Ecto neural progenitor cell (in vitro differentiated cells): Measurements from ENCODE around the gene ACACB.

Experiments used
- DNase-seq: peaks from one replicate; pipeline ENCODE4 v3.0.0-alpha.2; 2018; ENCODE audit warnings: low spot score

Gene ACACB

DNA sequence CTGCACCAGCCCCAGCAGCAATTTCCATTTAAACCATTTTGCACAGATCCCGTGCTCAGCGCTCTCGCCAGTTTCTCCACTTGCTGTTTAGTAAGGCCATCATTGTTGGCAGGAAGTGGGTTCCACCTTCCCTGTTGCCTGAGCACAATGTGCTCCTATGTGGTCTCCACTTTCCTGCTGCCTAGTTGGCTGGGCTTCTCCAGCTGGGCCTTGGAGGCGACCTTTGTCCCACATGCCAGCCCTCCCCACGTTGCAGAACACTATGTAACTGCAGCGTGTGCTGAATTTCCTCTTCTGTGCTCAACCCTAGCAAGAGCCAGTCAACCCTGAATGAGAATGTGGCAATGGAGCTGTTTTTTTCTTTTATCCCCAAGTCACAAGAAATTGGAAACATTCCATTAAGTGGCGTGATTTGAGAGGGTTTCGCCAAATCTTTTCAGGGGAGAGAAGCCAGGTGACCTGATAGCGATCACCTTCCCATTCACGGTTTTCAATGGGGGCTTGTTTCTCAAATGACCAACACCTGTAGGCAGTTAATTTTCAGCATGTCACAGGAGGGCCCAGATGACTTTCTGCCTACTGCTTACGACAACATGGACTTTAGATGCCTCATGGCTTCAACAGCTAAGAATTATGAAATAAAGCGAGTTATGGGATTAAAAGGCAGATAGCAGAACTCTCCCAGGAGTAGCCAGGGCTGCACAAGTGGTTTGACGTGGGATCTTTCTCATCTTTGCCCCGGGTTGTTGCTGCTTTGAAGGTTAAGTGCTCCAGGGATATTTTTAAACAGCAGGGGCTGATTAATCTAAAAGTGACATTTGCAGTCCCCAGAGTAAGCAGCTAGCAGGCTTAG, at the start of gene ACACB:
TSS of gene ACACB (plus strand) at position 830 of the 853 bp plus-strand sequence. CDS start 22,819 bp downstream, outside the sequence.
- no peak for DNase-seq

DNA sequence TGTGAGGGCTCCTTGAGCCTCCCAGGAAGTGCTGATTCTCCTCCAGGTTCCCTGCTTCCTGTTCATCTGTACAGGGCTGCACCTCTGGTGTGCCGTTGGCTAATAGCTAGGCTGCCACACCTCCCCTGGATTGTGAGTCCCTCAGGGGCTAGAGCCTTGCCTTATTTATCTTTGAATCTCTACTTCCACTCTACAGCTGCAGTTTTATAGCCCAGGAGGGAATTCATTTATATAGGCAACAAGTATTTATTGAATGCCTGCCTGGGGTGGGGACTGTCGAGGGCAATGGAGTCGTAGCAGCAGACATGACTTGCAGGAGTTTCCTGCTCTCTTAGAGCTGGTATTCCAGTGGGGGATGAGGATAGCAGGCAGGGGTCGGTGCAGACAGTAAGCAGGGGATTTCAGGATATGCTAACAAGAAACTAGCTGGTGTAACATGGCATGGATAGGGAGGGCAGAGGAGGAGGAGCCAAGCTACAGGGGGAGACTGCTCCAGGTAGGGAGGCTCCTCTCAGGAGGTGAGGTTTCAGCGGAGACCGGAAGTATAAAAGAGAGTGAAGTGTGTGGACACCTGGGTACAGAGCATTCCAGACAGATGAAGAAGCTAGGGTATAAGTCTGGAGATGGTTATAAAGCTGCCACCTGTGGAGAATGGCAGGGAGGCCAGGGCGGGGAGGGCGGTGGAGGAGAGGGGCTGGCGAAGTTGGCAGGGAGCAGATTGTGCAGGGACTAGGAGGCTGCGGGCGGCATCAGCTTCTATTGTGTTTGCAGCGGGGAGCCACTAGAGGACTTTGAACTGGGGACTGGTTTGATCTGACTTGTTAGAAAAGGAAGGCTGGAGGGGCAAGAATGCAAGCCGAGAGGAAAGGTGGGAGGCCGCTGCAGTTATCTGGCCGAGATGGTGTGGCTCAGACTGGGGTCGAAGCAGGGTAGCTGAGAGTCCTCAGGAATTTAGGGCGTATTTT, 46.8 kb upstream of the ACACB start:
- peak; percentile 80 for DNase-seq

DNA sequence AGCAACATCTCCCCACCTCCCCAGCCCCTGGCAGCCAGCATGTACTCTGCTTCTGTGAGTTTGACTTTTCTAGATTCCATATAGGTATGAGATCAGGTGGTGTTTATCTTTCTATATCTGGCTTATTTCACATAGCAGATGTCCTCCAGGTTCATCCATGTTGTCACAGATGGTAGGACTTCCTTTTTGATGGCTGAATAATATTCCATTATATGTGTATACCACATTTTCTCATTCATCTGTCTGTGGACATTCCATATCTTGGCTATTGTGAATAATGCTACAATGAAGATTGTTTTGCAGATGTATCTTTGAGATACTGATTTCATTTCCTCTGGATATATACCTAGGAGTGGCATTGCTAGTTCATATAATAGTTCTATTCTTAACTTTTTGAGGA, 41.5 kb upstream of the ACACB start:
- DNase-seq: no peak

DNA sequence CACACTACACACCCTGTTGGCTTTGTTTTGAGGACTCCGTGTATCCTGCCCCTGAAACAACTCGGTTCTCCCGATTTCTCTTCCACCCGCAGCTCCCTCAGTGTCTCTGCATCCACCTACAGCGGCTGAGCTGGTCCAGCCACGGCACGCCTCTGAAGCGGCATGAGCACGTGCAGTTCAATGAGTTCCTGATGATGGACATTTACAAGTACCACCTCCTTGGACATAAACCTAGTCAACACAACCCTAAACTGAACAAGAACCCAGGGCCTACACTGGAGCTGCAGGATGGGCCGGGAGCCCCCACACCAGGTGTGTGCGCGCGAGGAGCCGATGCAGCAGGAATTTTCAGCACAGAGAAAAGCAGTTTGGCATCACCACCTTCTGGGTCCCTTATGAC, 33.6 kb upstream of the ACACB start:
- no peak for DNase-seq

GRCh38 chr12:109084425-109084824, 32.0 kb upstream of the ACACB start:
- DNase-seq: no peak

DNA sequence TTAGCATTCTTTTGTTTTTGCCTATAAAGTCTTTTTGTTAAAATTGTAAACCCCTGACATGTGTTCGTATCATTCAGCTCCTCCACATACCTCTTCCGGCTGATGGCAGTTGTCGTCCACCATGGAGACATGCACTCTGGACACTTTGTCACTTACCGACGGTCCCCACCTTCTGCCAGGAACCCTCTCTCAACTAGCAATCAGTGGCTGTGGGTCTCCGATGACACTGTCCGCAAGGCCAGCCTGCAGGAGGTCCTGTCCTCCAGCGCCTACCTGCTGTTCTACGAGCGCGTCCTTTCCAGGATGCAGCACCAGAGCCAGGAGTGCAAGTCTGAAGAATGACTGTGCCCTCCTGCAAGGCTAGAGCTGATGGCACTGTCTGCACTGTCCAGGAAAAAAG, 30.8 kb upstream of the ACACB start:
- peak; percentile 36 for DNase-seq

GRCh38 chr12:109087250-109087649, 29.1 kb upstream of the ACACB start:
- DNase-seq: peak; percentile 23

DNA sequence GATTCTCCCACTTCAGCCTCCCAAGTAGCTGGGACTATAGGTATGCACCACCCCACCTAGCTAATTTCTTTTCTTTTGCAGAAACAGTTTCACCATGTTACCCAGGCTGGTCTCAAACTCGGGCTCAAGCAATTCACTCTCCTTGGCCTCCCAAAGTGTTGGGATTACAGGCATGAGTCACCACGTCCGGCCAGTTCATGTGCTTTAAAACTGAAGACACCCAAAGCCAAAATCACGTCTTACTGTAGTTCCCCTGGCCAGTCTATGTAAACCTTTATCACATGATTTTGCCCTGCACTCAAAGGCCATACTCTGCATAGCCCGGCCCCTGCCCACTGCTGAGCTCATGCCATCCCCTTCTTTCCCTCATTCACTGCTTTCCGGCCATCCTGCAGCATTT, 27.6 kb upstream of the ACACB start:
- no peak for DNase-seq

DNA sequence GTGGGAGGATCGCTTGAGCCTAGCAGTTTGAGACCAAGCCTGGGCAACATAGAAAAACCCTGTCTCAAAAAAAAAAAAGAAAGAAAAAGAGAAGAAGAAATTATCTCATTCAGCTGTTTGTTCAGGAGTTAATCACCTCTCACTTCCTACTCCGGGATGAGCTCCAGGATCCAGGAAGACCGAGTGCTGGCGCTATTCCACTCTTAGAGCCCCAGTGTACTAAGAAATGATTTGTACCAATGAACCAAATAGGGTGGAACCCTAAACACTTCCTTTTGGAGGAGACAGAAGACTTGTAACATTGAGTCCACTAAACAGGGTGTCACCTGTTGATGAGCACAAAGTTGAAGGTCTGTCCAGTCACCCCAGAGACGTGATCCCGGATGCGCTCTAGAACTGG, 26.7 kb upstream of the ACACB start:
- no peak for DNase-seq

DNA sequence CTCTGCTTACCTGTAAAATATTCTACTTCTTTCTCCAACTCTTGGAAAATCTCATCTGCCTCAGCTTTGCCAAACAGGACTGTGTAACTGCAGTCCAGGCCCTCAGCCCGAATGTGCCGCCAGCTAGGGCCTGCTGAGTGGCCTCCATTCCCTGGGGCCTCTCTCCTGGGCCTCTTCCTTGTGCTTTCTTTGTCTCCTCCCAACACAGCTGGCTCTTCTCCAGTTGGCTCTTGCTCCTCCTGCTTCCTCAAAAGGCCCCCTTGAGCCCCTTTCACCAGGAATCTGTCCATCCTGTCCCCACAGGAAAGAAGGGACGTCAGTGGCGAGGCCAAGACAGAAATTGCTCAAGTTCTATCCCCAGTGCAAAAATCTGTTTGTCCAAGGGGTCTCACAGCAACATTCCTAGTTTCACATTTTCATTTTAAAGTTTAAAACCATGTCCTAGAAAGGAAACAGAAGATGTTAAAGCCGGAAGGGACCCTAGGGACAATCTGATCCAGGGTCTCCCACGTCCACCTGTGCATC, 23.8 kb upstream of the ACACB start:
- peak; percentile 40 for DNase-seq

- DNase-seq: peak; percentile 96
These were observed 23.1 kb upstream of the ACACB start, which contains the start of gene ALKBH2 for GRCh38 chr12:109093022-109093918. ALKBH2 (minus strand) TSS chr12:109093472; CDS start chr12:109092786, 686 bp downstream.

DNA sequence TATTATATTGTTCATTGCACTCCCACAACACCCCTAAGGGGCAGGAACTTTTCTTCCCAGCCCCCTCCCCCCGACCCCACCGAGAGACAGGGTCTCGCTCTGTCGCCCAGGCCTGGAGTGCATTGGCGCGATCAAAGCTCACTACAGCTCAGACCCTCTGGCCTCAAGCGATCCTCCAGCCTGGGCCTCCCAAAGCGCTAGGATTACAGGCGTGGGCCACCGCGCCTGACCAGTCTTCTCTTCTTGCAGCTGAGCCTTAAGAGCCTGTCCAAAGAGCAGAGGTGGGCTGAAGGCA, 19.3 kb upstream of the ACACB start:
- no peak for DNase-seq

DNA sequence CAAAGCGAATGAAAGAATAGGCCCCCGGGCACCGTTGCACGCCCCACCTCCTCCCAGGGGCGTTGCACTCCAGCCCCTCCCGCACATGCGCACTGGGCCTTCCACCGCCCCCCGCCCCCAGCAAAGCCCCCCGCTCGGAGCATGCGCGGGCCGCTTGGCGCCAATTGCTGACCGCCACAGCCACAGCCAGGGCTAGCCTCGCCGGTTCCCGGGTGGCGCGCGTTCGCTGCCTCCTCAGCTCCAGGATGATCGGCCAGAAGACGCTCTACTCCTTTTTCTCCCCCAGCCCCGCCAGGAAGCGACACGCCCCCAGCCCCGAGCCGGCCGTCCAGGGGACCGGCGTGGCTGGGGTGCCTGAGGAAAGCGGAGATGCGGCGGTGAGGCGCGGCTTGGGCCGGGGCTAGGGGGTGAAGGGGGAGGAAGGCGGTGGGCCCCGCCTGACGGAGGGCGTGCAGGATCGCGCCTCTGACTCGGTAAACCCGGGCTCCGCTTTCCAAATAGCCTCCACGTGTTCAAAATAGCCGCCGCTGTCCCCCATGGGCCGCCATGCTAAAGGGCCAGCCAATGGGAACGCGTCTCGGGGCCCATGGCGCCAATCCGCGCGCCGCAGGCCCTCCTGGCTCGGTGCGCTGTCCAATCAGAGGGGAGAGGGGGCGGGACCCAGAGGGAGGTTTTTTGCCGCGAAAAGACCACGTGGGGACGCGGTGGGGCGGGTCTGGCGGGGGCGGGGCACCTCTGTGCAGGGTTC, 18.8 kb upstream of the ACACB start, which contains the start of gene UNG:
TSS of gene UNG (plus strand) at position 163 of the 748 bp plus-strand sequence. CDS start at position 246, 83 bp downstream.
- DNase-seq: peak; percentile 99

DNA sequence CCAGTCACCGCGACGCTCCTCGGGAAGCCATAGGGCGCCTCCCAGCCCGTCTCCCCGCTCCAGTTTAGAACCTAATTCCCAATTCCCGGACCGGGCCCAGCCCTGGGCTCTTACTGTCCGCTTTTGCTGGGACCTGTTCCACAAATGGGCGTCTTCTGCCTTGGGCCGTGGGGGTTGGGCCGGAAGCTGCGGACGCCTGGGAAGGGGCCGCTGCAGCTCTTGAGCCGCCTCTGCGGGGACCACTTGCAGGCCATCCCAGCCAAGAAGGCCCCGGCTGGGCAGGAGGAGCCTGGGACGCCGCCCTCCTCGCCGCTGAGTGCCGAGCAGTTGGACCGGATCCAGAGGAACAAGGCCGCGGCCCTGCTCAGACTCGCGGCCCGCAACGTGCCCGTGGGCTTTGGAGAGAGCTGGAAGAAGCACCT, 18.2 kb upstream of the ACACB start:
- no peak for DNase-seq

DNA sequence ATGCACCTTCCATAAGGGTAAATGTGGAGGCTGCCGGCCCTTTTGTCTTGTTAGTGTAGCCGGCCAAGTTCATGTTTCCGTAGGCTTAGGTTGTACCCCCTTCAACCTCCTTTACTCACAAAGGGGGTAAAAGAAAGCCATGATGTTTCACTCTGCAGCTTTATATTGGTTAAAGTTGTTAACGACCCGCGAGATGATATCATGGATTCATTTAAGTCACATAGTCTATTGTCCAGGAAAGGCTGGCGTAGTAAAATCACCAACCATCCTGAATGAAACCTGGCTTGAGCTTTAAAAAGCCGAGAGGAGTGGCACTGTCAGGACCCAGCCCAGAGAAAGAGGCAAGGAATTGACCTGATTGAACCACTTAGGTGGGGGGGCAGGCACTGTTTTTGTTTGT, 17.7 kb upstream of the ACACB start:
- DNase-seq: peak; percentile 36

- DNase-seq: no peak
These were observed 16.9 kb upstream of the ACACB start for GRCh38 chr12:109099431-109100020.

GRCh38 chr12:109100741-109101140, 15.6 kb upstream of the ACACB start:
- no peak for DNase-seq

- no peak for DNase-seq
These were observed 13.9 kb upstream of the ACACB start for GRCh38 chr12:109102491-109102890.

GRCh38 chr12:109105176-109105575, 11.2 kb upstream of the ACACB start:
- DNase-seq: no peak

DNA sequence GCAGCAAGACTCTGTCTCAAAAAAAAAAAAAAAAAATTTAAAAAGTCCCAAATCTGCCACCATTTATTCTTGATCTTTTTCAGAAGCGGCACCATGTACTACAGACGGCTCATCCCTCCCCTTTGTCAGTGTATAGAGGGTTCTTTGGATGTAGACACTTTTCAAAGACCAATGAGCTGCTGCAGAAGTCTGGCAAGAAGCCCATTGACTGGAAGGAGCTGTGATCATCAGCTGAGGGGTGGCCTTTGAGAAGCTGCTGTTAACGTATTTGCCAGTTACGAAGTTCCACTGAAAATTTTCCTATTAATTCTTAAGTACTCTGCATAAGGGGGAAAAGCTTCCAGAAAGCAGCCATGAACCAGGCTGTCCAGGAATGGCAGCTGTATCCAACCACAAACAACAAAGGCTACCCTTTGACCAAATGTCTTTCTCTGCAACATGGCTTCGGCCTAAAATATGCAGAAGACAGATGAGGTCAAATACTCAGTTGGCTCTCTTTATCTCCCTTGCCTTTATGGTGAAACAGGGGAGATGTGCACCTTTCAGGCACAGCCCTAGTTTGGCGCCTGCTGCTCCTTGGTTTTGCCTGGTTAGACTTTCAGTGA, 6.5 kb upstream of the ACACB start:
- no peak for DNase-seq
